GM12892 (cell line): ENCODE measurements around the gene SSH2.
A peak's percentile ranks its signal among the peaks of the same experiment; 100 is the strongest.
"Not testable (repeated sequence)": the region's sequence is repeated elsewhere in the genome, so short reads cannot be mapped to it uniquely, and the experiment has no call there.

Experiments
- DNase-seq: peaks from one replicate; pipeline ENCODE4 v3.0.0; 2011; ENCODE audit not compliant: insufficient read length
- FAIRE-seq: peaks from 2 replicates; lab custom pipeline; 2011; peaks lifted over from hg19 to GRCh38; lab: Jason Lieb, UNC
- POLR2A ChIP-seq: IDR thresholded peaks from 2 replicates; pipeline ENCODE4 v1.6.1; 2011; ENCODE audit warnings: low read depth, low read length, control low read depth
- POLR2AphosphoS5 ChIP-seq: IDR thresholded peaks from 2 replicates; pipeline ENCODE4 v1.6.1; 2011; ENCODE audit warnings: low read depth, low read length, control low read depth
- TAF1 ChIP-seq: IDR thresholded peaks from 2 replicates; pipeline ENCODE4 v1.6.1; 2011; ENCODE audit warnings: low read depth, mild to moderate bottlenecking, control low read depth, low read length, borderline replicate concordance

Gene SSH2

GRCh38 chr17:29956225-29956624 is 26.2 kb upstream of the SSH2 start:
- TF ChIP-seq TAF1: no peak
- no peak for TF ChIP-seq POLR2A
- DNase-seq: no peak
- FAIRE-seq: no peak

GRCh38 chr17:29954405-29954804 is 24.4 kb upstream of the SSH2 start:
- TF ChIP-seq POLR2AphosphoS5 (no peak), TAF1 (no peak), POLR2A (no peak)
- FAIRE-seq: no peak
- no peak for DNase-seq

GRCh38 chr17:29949696-29950095 is 19.7 kb upstream of the SSH2 start:
- TF ChIP-seq POLR2A (no peak), TAF1 (no peak), POLR2AphosphoS5 (no peak)
- DNase-seq: no peak
- no peak for FAIRE-seq

- DNase-seq: no peak
- peak; percentile 53 for FAIRE-seq
- TF ChIP-seq POLR2A (no peak), POLR2AphosphoS5 (no peak), TAF1 (no peak)
Observed at GRCh38 chr17:29948448-29949215, 18.6 kb upstream of the SSH2 start.

- FAIRE-seq (no peak), DNase-seq (no peak)
- TF ChIP-seq POLR2A: no peak
- no peak for TF ChIP-seq TAF1
- no peak for TF ChIP-seq POLR2AphosphoS5
Observed at GRCh38 chr17:29945281-29945680, 15.3 kb upstream of the SSH2 start.

- no peak for TF ChIP-seq TAF1
- TF ChIP-seq POLR2A: no peak
- TF ChIP-seq POLR2AphosphoS5: no peak
- FAIRE-seq (no peak), DNase-seq (no peak)
Observed at GRCh38 chr17:29941334-29941733, 11.3 kb upstream of the SSH2 start, which contains the start of gene EFCAB5. TSS of gene EFCAB5 (plus strand) at chr17:29941634. CDS start at chr17:29941797, 163 bp downstream.

- DNase-seq (no peak), FAIRE-seq (no peak)
- TF ChIP-seq POLR2A (no peak), TAF1 (no peak), POLR2AphosphoS5 (no peak)
Observed at GRCh38 chr17:29936724-29937123, 6.7 kb upstream of the SSH2 start.

- not testable (repeated sequence) for FAIRE-seq, DNase-seq
Observed at GRCh38 chr17:29935909-29936308, 5.9 kb upstream of the SSH2 start.

- DNase-seq: no peak
- no peak for FAIRE-seq
- TF ChIP-seq POLR2A (no peak), POLR2AphosphoS5 (no peak), TAF1 (no peak)
Observed at GRCh38 chr17:29933379-29933778, 3.4 kb upstream of the SSH2 start.

- TF ChIP-seq TAF1 (no peak), POLR2A (no peak), POLR2AphosphoS5 (no peak)
- FAIRE-seq (peak; percentile 94), DNase-seq (peak; percentile 16)
Observed at GRCh38 chr17:29931231-29931932, 1.4 kb upstream of the SSH2 start.

- DNase-seq: no peak
- TF ChIP-seq TAF1 (no peak), POLR2AphosphoS5 (no peak), POLR2A (no peak)
- FAIRE-seq: peak; percentile 51
Observed at GRCh38 chr17:29930409-29931010, 482 bp upstream of the SSH2 start.
